Activated CD8-positive, alpha-beta memory T cell treated with anti-CD3 and anti-CD28 coated beads, Interleukin-2, amount 50 U/mL, for 1 hour (primary cell): ENCODE data around the gene PCSK5.

ENCODE experiments used
- DNase-seq: peaks from one replicate; pipeline ENCODE4 v3.0.0-alpha.2; 2020; ENCODE audit errors: extremely low read depth

The PCSK5 gene

GRCh38 chr9:76395381-76395780, 504.9 kb downstream of the PCSK5 start:
- DNase-seq = no peak

- DNase-seq = no peak
Measured at GRCh38 chr9:76396144-76396543, 505.7 kb downstream of the PCSK5 start.

- DNase-seq = no peak
Measured at GRCh38 chr9:76396597-76396996, 506.1 kb downstream of the PCSK5 start.

- DNase-seq = no peak
Measured at GRCh38 chr9:76399856-76400255, 509.4 kb downstream of the PCSK5 start.

- DNase-seq = no peak
Measured at GRCh38 chr9:76400534-76401096, 510.1 kb downstream of the PCSK5 start.

GRCh38 chr9:76401176-76401575, 510.7 kb downstream of the PCSK5 start:
- DNase-seq = no peak

GRCh38 chr9:76401580-76402354, 511.3 kb downstream of the PCSK5 start:
- DNase-seq = no peak

- DNase-seq = no peak
Measured at GRCh38 chr9:76403352-76403751, 512.9 kb downstream of the PCSK5 start.

GRCh38 chr9:76404401-76404800, 513.9 kb downstream of the PCSK5 start:
- no peak for DNase-seq

GRCh38 chr9:76405340-76405739, 514.9 kb downstream of the PCSK5 start:
- DNase-seq = no peak

GRCh38 chr9:76405868-76406267, 515.4 kb downstream of the PCSK5 start:
- no peak for DNase-seq
